Measurements from ENCODE around the gene MAFF.

Gene MAFF

DNA sequence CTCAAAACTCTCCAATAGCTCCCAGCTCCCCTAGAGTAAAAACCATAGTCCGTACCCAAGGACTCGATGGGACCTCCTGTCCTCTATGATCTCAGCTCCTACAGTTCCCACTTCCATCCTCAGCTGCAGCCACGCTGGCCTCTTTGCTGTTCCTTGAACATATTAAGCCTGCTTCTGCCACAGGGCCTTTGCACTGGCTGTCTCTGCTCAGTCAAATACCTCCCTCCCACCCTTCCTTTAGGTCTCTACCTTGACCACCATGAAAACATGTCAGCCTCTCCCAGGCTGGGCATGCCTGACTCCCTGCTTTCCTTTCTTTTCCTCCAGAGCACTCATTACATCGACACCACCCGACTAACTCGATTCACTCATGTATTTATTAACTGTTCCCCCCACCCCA is 46.5 kb downstream of the MAFF start:
- no peak for DNase-seq (ENCODE audit: low read depth, low spot score)

DNA sequence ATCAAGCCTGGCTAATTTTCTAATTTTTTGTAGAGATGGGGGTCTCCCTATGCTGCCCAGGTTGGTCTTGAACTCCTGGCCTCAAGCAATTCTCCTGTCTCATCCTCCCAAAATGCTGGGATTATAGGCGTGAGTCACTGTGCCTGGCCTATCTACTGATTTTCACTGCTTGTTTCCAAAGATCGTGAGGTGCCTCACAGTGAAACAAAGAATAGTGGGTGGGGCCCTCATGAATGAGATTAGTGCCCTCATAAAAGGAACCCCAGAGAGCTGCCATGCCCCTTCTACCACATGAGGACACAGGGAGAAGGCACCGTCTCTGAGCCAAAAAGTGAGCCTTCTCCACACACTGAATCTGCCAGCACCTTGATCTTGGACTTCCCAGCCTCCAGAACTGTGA is 47.5 kb downstream of the MAFF start:
- no peak for DNase-seq (ENCODE audit: low read depth, low spot score)

DNA sequence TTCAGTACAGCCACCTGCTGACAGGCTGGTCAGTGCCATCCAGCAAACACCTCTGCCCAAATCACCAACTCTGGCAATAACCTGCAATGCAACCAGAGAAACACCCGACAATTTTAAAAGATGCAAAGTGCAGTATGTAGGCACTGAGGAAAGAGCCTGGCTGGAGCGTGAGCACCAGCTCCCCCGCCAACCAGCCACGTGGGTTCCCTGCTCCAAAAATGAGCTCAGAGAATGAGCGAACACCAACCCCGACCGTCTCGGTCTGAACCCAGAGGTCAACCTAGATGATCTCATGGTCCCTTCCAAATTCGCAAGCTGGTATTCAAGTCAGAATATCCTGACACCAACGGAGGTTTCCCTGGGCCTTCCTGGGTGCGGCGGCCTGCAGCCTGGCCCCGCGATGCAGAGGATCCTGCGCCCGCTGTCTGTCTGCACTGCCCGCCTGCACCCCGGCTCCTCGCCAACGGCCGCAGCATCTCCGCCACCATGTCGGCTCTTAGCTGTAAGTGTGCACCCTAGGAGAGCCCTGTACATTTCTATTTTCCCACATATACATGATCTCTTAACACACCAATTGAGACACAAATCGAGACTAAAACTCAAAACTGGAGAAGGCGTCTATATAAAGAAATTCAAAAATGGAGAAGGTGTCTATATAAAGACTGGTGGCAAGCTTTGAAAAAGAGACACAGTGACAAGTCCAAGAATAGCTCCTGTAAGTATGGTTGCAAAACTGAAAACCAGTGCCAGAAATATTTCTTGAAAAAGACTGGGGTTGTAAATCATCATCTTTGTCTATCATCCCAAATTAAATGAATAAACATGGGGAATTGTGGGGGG is 48.2 kb downstream of the MAFF start:
- DNase-seq (ENCODE audit: low read depth, low spot score) = no peak

DNA sequence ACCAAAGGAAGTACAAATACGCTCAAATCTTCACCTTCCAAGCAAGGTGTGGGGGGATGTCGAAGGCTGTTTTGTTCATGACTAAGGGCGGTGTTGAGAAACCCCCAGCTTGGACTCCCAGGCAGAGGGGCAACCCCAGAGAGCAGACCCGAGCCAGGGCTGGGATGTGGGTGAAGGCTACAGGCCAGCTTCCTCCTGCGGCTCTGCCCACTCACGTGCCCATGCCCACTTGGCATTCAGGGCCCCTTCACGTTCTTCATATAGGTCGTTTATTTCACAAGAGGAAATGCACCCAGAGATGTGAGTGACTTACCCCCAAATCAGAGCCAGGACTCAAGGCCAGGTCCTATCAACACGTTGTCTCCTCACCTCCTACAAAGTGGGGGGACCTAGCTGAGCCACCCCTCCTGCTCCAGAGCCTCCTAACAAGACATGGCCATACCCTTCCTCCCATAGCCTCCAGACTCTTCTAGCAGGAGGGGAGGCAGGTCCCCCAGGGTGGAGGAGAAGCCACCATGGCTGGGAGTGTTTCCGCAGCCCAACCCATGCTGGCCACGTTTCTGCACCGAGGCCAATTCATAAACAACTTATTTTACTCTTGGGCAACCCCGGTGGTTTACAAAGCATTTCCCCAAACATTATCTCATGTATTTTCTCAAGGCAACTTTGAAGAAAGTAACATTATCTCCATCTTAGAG is 49.0 kb downstream of the MAFF start:
- DNase-seq (ENCODE audit: low read depth, low spot score) = no peak

DNA sequence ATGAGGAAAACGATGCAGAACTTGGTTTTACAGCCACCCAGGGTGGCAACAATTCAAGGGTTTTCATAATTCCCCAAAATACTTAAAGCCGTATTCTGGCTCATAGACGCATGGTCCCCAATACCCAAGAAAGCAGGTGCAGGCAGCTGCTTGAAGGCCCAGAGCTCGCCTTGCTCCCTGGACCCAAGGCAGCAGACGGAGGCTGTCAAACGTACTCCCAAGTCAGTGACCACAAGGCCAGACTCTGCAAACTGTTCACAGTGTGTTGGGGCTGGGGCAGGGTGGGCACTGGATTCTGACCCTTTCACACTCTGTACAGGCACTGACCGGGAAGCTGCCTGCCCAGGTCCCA is 49.5 kb downstream of the MAFF start:
- no peak for DNase-seq (ENCODE audit: low read depth, low spot score)

DNA sequence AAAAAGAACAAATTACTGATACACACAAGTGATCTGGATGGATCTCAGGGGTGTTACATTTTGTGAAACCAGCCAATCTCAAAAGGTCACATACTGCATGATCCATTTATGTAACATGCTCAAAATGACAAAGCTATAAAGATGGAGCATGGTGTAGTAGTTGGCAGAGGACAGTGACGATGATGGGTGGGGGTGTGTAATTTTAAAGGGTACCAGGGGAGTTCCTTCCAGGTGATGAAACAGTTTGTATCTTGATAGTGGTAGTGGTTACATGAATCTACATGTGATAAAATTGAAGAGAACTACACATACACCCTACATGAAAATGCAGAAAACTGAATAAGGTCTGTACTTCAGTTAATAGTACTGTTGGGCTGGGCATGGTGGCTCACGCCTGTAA is 53.9 kb downstream of the MAFF start:
- DNase-seq (ENCODE audit: low read depth, low spot score) = no peak

DNA sequence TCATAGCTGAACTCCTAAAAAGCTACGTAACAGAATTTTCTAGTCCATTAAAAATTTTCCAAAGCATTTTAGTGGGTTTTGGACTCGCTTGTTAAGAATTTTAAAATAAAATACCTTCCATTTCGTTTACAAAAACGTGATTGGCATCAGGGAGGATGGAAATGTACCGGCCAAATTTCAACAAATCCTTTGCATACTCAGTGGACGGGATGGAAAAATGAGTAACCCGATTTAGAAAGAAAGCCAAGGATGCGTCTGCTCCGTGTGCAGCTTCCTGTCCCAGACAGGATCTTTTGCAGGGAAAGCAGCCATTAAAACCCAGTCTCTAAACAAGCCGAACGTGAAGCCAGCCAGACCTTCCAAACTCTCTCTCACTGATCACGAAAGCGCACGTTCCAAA is 55.4 kb downstream of the MAFF start:
- no peak for DNase-seq (ENCODE audit: low read depth, low spot score)

DNA sequence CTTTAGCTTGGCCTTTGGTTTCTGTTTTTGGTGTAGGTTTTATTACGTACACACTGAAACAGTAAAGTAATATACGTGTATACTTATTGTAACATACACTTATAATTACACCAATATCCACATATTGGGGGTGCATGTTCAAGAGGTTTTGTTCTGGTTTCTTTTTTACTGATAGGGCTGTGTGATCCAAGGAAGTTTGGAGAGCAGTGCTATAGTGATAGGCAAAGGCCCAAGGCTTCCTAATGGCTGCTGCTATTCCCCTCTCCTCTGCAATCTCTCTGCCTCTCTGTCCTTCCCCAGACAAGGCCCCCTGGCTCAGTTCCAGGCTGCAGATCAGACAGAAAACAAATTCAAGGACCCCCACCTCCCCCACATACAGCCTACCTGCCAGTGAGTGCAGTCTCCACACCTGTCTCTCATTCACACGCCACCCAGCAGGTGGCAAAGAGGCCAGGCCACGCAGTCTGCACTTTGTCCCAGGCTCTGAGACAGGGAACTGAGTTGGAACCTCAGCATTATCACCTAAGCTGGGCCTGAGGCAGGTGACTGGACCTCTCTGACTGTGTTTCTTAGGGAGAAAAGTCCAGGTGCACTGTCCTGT is 56.0 kb downstream of the MAFF start:
- no peak for DNase-seq (ENCODE audit: low read depth, low spot score)

DNA sequence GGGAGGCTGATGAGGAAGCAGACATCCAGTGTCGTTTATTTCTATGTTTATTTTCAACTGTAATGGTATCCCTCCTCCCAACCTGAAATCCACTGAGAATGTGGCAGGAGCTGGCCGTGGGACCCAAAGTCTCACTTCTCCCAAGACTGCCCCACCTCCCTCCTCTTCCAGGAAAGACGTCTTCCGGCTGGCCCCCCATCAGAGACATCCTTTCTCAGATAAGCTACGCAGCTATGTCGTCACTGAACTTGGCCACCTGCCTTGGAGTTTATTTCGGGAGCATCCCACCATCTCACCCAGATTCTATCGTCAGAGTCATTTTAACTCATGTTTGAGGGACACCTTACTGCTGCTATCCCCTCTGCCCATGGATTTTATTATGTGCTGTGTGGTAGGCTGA is 57.1 kb downstream of the MAFF start:
- no peak for DNase-seq (ENCODE audit: low read depth, low spot score)

DNA sequence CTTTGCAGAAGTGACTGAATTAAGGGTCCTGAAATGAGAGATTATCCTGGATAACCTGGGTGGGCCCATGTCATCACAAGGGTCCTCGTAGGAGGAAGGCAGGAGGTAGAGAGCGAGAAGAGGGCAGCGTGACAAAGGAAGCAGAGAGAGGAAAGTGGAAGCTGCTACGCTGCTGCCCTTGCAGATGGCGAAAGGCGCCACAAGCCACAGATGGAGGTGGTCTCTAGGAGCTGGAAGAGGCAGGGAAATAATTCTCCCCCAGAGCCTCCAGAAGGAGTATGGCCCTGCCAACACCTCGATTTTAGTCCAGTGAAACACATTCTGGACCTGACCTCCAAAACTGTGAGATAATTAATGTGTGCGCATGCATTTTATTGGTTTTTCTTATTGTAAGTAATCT is 57.6 kb downstream of the MAFF start:
- no peak for DNase-seq (ENCODE audit: low read depth, low spot score)

DNA sequence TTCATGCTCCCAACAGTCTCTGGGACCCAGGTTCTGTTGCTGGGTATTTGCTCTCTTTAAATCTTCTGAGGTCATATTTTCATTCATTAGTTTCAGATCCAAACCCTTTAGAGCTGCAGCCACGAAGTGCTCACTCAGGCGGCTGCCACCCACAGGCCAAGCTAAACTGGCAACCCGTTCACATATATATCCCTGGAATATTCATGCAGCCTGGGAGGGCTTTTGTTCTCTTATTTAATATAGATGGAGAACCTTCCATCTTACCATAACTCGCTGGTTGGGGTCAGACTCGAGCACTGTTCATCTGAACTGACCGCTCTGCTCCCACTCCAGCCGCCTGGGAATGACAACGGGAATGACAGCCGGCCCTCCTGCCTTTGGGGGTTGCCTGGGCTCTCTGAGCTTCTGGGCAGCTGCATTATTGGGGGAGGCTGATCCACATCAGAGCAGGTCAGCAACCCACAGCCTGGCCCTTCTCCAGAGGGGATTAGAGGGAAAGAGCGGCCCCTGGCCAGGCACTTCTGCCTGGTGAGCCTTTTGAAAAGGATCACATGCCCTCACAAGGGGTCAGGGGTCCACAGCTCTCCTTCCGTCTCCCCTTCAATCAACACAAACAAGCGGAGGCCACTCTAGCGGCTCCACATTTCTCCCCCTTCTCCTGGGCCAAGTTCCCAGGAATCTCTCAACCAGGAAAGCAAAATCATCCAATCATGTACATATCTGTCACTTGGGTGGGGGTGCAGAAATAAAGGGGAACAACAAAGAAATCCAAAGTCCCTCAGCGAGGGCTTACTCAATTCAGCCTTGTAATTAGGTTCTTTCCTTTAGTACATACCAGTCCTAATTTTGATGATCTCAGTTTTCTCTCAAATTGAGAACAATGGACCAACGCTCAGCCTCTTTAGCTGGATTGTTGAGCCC is 59.2 kb downstream of the MAFF start:
- no peak for DNase-seq (ENCODE audit: low read depth, low spot score)

DNA sequence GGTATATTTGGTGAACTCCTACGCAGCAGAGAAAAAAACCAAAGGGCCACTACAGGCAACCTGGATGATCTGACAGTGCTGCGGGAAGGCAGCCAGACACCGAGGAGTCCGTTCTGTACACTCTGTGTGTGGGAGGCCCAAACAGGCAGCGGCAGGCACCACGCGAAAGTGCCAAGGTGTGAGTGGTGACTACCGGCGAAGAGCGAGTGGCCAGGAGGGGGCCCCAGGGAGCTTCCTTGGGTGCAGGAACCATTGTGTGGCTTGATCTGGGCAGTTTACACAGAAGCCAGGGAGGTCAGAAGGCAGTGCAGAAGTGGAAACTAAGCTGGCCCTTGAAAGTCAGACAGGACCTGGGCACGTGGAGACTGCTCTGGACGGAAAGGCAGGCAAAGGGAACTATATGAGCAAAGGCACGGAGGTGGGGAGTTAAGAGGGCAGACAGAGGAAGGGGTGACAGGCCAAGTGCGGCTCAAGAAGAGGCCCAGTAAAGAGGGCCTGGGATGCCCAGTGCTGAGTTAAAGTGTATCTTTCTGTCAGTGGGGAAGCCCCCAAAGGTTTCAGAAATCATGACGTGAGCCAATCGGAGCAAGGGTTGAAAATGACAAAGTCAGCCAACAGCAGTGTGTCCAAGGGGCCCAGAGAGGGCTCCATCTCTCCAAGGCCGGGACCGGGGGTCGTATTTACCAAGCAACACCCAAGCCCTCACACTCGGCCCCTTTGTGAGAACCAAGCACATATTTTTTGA is 60.4 kb downstream of the MAFF start:
- DNase-seq (ENCODE audit: low read depth, low spot score) = no peak

DNA sequence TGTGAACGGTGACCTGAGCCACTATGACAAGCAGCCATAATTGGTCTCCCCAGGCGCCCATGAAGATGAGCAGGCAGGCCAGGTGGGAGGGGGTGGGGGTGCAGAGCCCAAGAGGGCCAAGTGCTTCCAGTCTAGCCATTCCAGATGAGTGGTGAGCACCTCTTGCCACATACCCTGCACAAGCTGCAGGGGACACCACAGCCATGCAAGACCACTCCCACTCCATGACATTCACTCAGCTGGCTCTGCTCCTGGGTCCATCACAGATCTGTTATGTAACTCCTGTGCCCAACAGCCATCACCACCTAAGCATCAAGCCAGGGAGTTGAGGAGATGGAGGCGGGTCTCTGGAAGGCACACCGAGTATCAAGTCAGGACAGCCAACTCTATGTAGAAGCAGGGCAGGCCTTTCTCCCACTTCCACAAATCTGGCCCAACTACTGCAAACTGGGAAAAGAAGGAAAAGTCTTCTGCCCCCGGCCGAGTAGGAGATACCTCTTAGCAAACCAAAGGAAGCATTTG is 62.6 kb downstream of the MAFF start:
- no peak for DNase-seq (ENCODE audit: low read depth, low spot score)
